ENCODE data around the gene GAREM1. TPM values are rescaled to one million over a fixed set of nuclear protein-coding genes. Genes with fewer than 3 reads are reported as not detected.

Gene GAREM1
- total RNA-seq, 1 donor from 2014 or later = 5.1 TPM

DNA sequence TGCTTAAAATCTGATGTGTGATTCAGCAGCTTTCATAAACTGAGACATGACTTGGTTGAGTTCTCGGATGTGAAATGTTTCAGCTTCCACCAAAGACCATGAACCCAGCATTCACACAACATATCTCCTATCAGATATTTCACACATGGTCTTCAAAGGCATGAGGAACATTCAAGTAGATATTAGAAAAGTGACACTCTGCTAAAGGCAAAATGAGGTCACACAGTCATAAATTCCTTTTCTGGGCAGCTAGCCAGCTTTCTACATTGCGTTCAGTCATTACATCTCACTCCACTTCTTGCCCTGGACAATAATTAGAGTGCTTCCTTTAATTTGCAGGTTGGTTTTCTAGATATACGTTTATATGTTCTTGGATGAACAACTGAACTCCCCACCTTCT is 96.7 kb downstream of the GAREM1 start:
- Histone ChIP-seq H3K9me3 (ENCODE audit: low read depth) (no peaks in the 10 kb centered on the region), H3K4me1 (no peaks in the 10 kb centered on the region), H3K4me3 (no peak overlapping the region), H2AFZ (replicated peaks) (no peak overlapping the region), H3F3A (ENCODE audit: low read depth) (no peaks in the 10 kb centered on the region), H3K27me3 (no peaks in the 10 kb centered on the region), H3K4me2 (no peak overlapping the region), H3K79me2 (ENCODE audit: low read depth) (no peaks in the 10 kb centered on the region), H3K9ac (no peak overlapping the region), H3K27ac (no peak overlapping the region), H4K20me1 (ENCODE audit: low read depth) (no peaks in the 10 kb centered on the region), H3K36me3 (no peaks in the 10 kb centered on the region)
- peaks cover 2% of the 10 kb centered on the region for H3K27me3 Mint-ChIP-seq (ENCODE audit: insufficient read depth, low read depth)
- TF ChIP-seq EZH2phosphoT487 (IDR thresholded peaks at IDR 0.05) = no peak
- TF ChIP-seq, protein P1, sequence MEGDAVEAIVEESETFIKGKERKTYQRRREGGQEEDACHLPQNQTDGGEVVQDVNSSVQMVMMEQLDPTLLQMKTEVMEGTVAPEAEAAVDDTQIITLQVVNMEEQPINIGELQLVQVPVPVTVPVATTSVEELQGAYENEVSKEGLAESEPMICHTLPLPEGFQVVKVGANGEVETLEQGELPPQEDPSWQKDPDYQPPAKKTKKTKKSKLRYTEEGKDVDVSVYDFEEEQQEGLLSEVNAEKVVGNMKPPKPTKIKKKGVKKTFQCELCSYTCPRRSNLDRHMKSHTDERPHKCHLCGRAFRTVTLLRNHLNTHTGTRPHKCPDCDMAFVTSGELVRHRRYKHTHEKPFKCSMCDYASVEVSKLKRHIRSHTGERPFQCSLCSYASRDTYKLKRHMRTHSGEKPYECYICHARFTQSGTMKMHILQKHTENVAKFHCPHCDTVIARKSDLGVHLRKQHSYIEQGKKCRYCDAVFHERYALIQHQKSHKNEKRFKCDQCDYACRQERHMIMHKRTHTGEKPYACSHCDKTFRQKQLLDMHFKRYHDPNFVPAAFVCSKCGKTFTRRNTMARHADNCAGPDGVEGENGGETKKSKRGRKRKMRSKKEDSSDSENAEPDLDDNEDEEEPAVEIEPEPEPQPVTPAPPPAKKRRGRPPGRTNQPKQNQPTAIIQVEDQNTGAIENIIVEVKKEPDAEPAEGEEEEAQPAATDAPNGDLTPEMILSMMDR (IDR thresholded peaks at IDR 0.05) = no peak
- TF ChIP-seq EZH2 (IDR thresholded peaks at IDR 0.05) = no peak
- H3K36me3 Mint-ChIP-seq = peaks cover 5% of the 10 kb centered on the region
- H3K4me1 Mint-ChIP-seq = no peaks in the 10 kb centered on the region
- no peak overlapping the region for H3K27ac Mint-ChIP-seq
- no peak overlapping the region for H3K4me3 Mint-ChIP-seq
- H3K9me3 Mint-ChIP-seq = no peaks in the 10 kb centered on the region
- DNase-seq (ENCODE audit: low spot score) = no peak

DNA sequence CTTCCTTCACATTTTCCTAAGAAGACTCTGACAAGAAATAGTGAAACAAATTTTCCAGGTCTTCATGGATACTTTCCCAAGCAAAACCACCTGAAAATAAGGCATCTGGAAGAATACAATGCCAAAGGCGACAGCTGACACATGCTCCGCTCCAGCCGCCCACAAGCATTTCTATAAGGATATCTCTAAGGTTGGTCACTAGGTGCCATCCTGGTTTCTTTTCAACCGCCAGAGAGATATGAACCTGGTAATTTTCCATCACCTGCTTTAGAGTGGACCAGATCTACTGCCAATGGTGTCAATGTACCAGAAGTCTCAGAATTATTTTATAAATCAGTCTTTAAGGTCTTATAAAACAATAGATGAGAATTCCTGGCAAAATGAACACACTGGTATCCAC is 97.2 kb downstream of the GAREM1 start:
- Histone ChIP-seq H3K9ac (no peak overlapping the region), H3K4me1 (no peaks in the 10 kb centered on the region), H4K20me1 (ENCODE audit: low read depth) (no peaks in the 10 kb centered on the region), H3K27me3 (no peaks in the 10 kb centered on the region), H3K79me2 (ENCODE audit: low read depth) (no peaks in the 10 kb centered on the region), H2AFZ (replicated peaks) (no peak overlapping the region), H3F3A (ENCODE audit: low read depth) (no peaks in the 10 kb centered on the region), H3K36me3 (no peaks in the 10 kb centered on the region), H3K4me2 (no peak overlapping the region), H3K4me3 (no peak overlapping the region), H3K9me3 (ENCODE audit: low read depth) (no peaks in the 10 kb centered on the region), H3K27ac (no peak overlapping the region)
- H3K36me3 Mint-ChIP-seq = peaks cover 5% of the 10 kb centered on the region
- H3K27me3 Mint-ChIP-seq (ENCODE audit: insufficient read depth, low read depth) = peaks cover 2% of the 10 kb centered on the region
- DNase-seq (ENCODE audit: low spot score) = no peak
- H3K4me3 Mint-ChIP-seq = no peak overlapping the region
- H3K27ac Mint-ChIP-seq = no peak overlapping the region
- no peaks in the 10 kb centered on the region for H3K4me1 Mint-ChIP-seq
- no peaks in the 10 kb centered on the region for H3K9me3 Mint-ChIP-seq
- TF ChIP-seq EZH2phosphoT487 (IDR thresholded peaks at IDR 0.05) (no peak), EZH2 (IDR thresholded peaks at IDR 0.05) (no peak)
- TF ChIP-seq, protein P1 (IDR thresholded peaks at IDR 0.05) = no peak

DNA sequence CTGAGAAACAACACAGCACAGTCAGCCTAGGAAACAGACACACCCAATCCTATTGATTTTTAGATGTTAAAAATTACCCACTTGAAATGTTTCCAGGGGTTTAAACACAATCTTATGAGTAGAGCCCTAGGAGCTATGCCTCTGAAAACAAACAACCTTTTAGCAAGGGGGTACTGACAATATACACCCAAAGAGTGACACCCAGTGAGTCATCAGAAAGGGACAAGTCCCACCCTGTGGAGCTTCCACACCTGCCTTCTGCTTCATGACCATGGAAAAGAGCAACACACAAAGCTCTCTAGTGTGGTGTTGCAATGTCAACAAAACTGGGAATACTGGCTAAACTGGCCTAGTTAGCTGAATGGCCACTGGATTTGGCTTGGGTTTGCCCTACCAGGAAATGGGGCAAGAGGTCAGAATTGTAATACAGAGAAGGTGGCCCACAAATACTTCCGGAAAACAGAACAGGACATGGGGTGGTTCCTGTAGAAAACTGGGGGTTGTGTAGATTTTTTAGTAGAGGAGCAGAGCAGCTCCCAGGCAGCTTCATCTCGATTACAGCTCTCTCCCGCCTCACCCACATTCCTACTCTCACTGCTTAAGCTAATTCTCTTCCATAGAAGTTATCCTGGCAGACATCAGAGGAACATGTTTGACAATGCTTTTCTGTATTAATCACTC is 98.2 kb downstream of the GAREM1 start:
- Histone ChIP-seq H3K27ac (no peak overlapping the region), H4K20me1 (ENCODE audit: low read depth) (no peaks in the 10 kb centered on the region), H3K79me2 (ENCODE audit: low read depth) (no peaks in the 10 kb centered on the region), H3K36me3 (no peaks in the 10 kb centered on the region), H3K4me1 (no peaks in the 10 kb centered on the region), H3F3A (ENCODE audit: low read depth) (no peaks in the 10 kb centered on the region), H3K27me3 (no peaks in the 10 kb centered on the region), H3K4me3 (no peak overlapping the region), H2AFZ (replicated peaks) (no peak overlapping the region), H3K4me2 (no peak overlapping the region), H3K9ac (no peak overlapping the region), H3K9me3 (ENCODE audit: low read depth) (no peaks in the 10 kb centered on the region)
- TF ChIP-seq EZH2 (IDR thresholded peaks at IDR 0.05) (no peak), EZH2phosphoT487 (IDR thresholded peaks at IDR 0.05) (no peak)
- TF ChIP-seq, protein P1 (IDR thresholded peaks at IDR 0.05) = no peak
- peaks cover 2% of the 10 kb centered on the region for H3K27me3 Mint-ChIP-seq (ENCODE audit: insufficient read depth, low read depth)
- no peaks in the 10 kb centered on the region for H3K4me1 Mint-ChIP-seq
- DNase-seq (ENCODE audit: low spot score) = no peak
- no peak overlapping the region for H3K27ac Mint-ChIP-seq
- H3K36me3 Mint-ChIP-seq = peaks cover 3% of the 10 kb centered on the region
- no peaks in the 10 kb centered on the region for H3K9me3 Mint-ChIP-seq
- H3K4me3 Mint-ChIP-seq = no peak overlapping the region

Data from neural progenitor cell (in vitro differentiated cells).